ENCODE data around the gene PIGR.

- TF ChIP-seq POLR2A (IDR thresholded peaks at IDR 0.05; ENCODE audit: low read length) (no peak), JUN (IDR thresholded peaks at IDR 0.05) (no peak), EP300 (IDR thresholded peaks at IDR 0.05) (no peak), MAZ (IDR thresholded peaks at IDR 0.05; ENCODE audit: borderline replicate concordance, low read depth, low read length) (no peak), CTCF (IDR thresholded peaks at IDR 0.05) (no peak), HDAC2 (IDR thresholded peaks at IDR 0.05) (no peak), CHD4 (IDR thresholded peaks at IDR 0.05; ENCODE audit: borderline replicate concordance) (no peak), USF2 (IDR thresholded peaks at IDR 0.05) (no peak), FOSL2 (IDR thresholded peaks at IDR 0.05) (no peak), FOSL2 (CRISPR knock-in tag; IDR thresholded peaks at IDR 0.05) (no peak), MAX (IDR thresholded peaks at IDR 0.05) (no peak), RAD21 (conservative IDR thresholded peaks at IDR 0.05 in 1 of 2, IDR thresholded peaks at IDR 0.05 in 1 of 2) (no peak)
Measured at GRCh38 chr1:206975306-206975705, 29.0 kb upstream of the PIGR start.
